Spinal cord (tissue), 10 donors: ENCODE results near the gene CFD. TPM values are rescaled to one million over a fixed set of nuclear protein-coding genes. Genes with fewer than 3 reads are reported as not detected.
A peak's percentile ranks its signal among the peaks of the same experiment; 100 is the strongest.

Source experiments
- DNase-seq, 6 donors: peaks; one replicate each; pipeline versions ENCODE4 v3.0.0 to v3.0.0-alpha.2; 2013 to 2015; ENCODE audit warnings: low spot score in 6 of 6, low read depth in 4 of 6
- H3K27ac ChIP-seq: one replicate; pipeline ENCODE4 v1.5.1; 2013; ENCODE audit warnings: low read depth, low read length, control low read depth
- H3K27me3 ChIP-seq: one replicate; pipeline ENCODE4 v1.6.1; 2013; ENCODE audit warnings: low read length; ENCODE audit not compliant: control insufficient read depth, insufficient read depth
- H3K36me3 ChIP-seq: one replicate; pipeline ENCODE4 v1.6.1; 2013; ENCODE audit warnings: low read length; ENCODE audit not compliant: control insufficient read depth, insufficient read depth
- H3K4me1 ChIP-seq: one replicate; pipeline ENCODE4 v1.6.1; 2013; ENCODE audit warnings: low read length; ENCODE audit not compliant: control insufficient read depth, insufficient read depth
- H3K4me3 ChIP-seq: one replicate; pipeline ENCODE4 v1.5.1; 2013; ENCODE audit warnings: low read depth, low read length, control low read depth
- H3K9me3 ChIP-seq: one replicate; pipeline ENCODE4 v1.6.1; 2013; ENCODE audit warnings: low read length; ENCODE audit not compliant: control insufficient read depth, insufficient read depth
- WGBS: methylation state at CpG from one replicate; pipeline ENCODE4 v1.1.5; 2013; ENCODE audit warnings: missing lambda C conversion rate; ENCODE audit not compliant: insufficient coverage; 5-methylcytosine and 5-hydroxymethylcytosine counted together
- long read RNA-seq, 4 donors: transcript quantifications; one replicate each; lab custom pipeline, GENCODE V29; 2026
- polyA plus RNA-seq, 2 donors: library from polyadenylated mRNA; unstranded; fragments of 120-200 nt; gene quantifications; one replicate each; pipeline ENCODE4 v1.2.1, GENCODE V29; 2013; ENCODE audit not compliant: insufficient read length in 2 of 2
- total RNA-seq, 2 donors: library from RNA; depleted of rRNA in 1 of 2; stranded (reverse); fragments of 120-200 nt in 1 of 2; fragments of >200 nt in 1 of 2; gene quantifications; one replicate each; pipeline versions ENCODE4 v1.2.3 to v1.2.4, GENCODE V29; 2013 to 2014
- donor health status: healthy.

Gene CFD
- total RNA-seq (1 to 10 TPM; 4.2 to 6.5 TPM), polyA plus RNA-seq (1 to 10 TPM; 2.8 to 5.1 TPM)
- long read RNA-seq, donor 1, partial matches to known transcripts, result 23 of 32 reads
- long read RNA-seq, donor 1, other reads (novel, unspliced or antisense), result 9 of 32 reads
- long read RNA-seq, donor 2, result 0 reads
- long read RNA-seq, donor 3, result 0 reads
- long read RNA-seq, donor 4, transcript CFD-201 (5 exons, 1,201 nt), result major isoform, 27 of 37 reads
- long read RNA-seq, donor 4, partial matches to known transcripts, result 10 of 37 reads
- long read RNA-seq, donor 4, other reads (novel, unspliced or antisense), result 0 of 37 reads

GRCh38 chr19:858868-859843 is at the start of gene CFD:
Gene CFD, plus strand, starts transcription at chr19:859664. Its CDS starts 26 bp downstream, at chr19:859690.
- Histone ChIP-seq H3K36me3 (peaks cover 3% of the 10 kb centered on the region), H3K27ac (no peak within 1 kb of the TSS), H3K27me3 (peaks cover 40% of the 10 kb centered on the region), H3K9me3 (no peaks in the 10 kb centered on the region), H3K4me3 (no peak within 1 kb of the TSS), H3K4me1 (peaks cover 10% of the 10 kb centered on the region)
- 46% methylated on average over 17 of the region's 24 CpGs for WGBS
- DNase-seq, result no peak

- no peak overlapping the region for H3K27ac ChIP-seq
- H3K4me3 ChIP-seq, result no peak overlapping the region
- H3K4me1 ChIP-seq, result no peaks in the 10 kb centered on the region
- 78% methylated on average over 22 of the region's 30 CpGs for WGBS
- DNase-seq, result no peak
- no peaks in the 10 kb centered on the region for H3K27me3 ChIP-seq
- peaks cover 95% of the 10 kb centered on the region for H3K36me3 ChIP-seq
- no peaks in the 10 kb centered on the region for H3K9me3 ChIP-seq
Measured at GRCh38 chr19:810077-810855, 49.2 kb upstream of the CFD start.

GRCh38 chr19:810883-811489 is 48.5 kb upstream of the CFD start:
- DNase-seq, result no peak
- no peaks in the 10 kb centered on the region for H3K9me3 ChIP-seq
- WGBS, result 92% methylated on average over 11 of the region's 25 CpGs
- H3K4me1 ChIP-seq, result no peaks in the 10 kb centered on the region
- no peak overlapping the region for H3K27ac ChIP-seq
- H3K27me3 ChIP-seq, result no peaks in the 10 kb centered on the region
- H3K36me3 ChIP-seq, result peaks cover 95% of the 10 kb centered on the region
- no peak overlapping the region for H3K4me3 ChIP-seq

- DNase-seq, result no peak
- no peaks in the 10 kb centered on the region for H3K9me3 ChIP-seq
- H3K4me1 ChIP-seq, result no peaks in the 10 kb centered on the region
- H3K27me3 ChIP-seq, result no peaks in the 10 kb centered on the region
- H3K36me3 ChIP-seq, result peaks cover 95% of the 10 kb centered on the region
- H3K27ac ChIP-seq, result no peak overlapping the region
- WGBS, result 95% methylated on average over 13 of the region's 20 CpGs
- H3K4me3 ChIP-seq, result no peak overlapping the region
Measured at GRCh38 chr19:811506-812048, 47.9 kb upstream of the CFD start.

GRCh38 chr19:812049-812746 is 47.3 kb upstream of the CFD start:
- DNase-seq, result peak in 1 of 6 donors; percentile 25
- Histone ChIP-seq H3K27ac (no peak overlapping the region), H3K4me1 (no peaks in the 10 kb centered on the region), H3K9me3 (no peaks in the 10 kb centered on the region), H3K27me3 (no peaks in the 10 kb centered on the region), H3K4me3 (no peak overlapping the region), H3K36me3 (peaks cover 91% of the 10 kb centered on the region)
- WGBS, result 78% methylated on average over 55 of the region's 80 CpGs

- Histone ChIP-seq H3K27ac (no peak overlapping the region), H3K4me1 (no peaks in the 10 kb centered on the region), H3K4me3 (no peak overlapping the region), H3K27me3 (no peaks in the 10 kb centered on the region), H3K9me3 (no peaks in the 10 kb centered on the region), H3K36me3 (peaks cover 89% of the 10 kb centered on the region)
- WGBS, result 82% methylated on average over 66 of the region's 72 CpGs
- DNase-seq, result no peak
Measured at GRCh38 chr19:812747-813218, 46.7 kb upstream of the CFD start.

GRCh38 chr19:813219-814151 is 46.0 kb upstream of the CFD start:
- H3K27ac ChIP-seq, result no peak overlapping the region
- 93% methylated on average over 76 of the region's 87 CpGs for WGBS
- no peaks in the 10 kb centered on the region for H3K9me3 ChIP-seq
- H3K4me1 ChIP-seq, result no peaks in the 10 kb centered on the region
- H3K4me3 ChIP-seq, result no peak overlapping the region
- H3K27me3 ChIP-seq, result no peaks in the 10 kb centered on the region
- peaks cover 85% of the 10 kb centered on the region for H3K36me3 ChIP-seq
- no peak for DNase-seq
